GM23248 (cell line): Measurements from ENCODE around the gene SLC25A20. TPM values are rescaled to one million over a fixed set of nuclear protein-coding genes. Genes with fewer than 3 reads are reported as not detected.

Experiments used
- DNase-seq: peaks from one replicate; pipeline ENCODE4 v3.0.0-alpha.2; 2015
- H2AFZ ChIP-seq: fragments of 200-600 bp; sonication (generic); 2 replicates; pipeline ENCODE4 v1.6.1; 2016; ENCODE audit warnings: antibody characterized with exemption
- H3F3A ChIP-seq: fragments of 200-600 bp; sonication (generic); 2 replicates; pipeline ENCODE4 v1.6.1; 2016; ENCODE audit warnings: mild to moderate bottlenecking, antibody characterized with exemption, mixed run types; ENCODE audit not compliant: insufficient read depth
- H3K27ac ChIP-seq: fragments of 200-600 bp; sonication (generic); 2 replicates; pipeline ENCODE4 v1.5.1; 2016; ENCODE audit warnings: mild to moderate bottlenecking
- H3K27me3 ChIP-seq: fragments of 200-600 bp; sonication (generic); replicated peaks from 2 replicates; pipeline ENCODE4 v1.6.1; 2016; ENCODE audit warnings: mild to moderate bottlenecking; ENCODE audit not compliant: insufficient read depth
- H3K36me3 ChIP-seq: fragments of 200-600 bp; sonication (generic); 2 replicates; pipeline ENCODE4 v1.6.1; 2016; ENCODE audit warnings: low read depth, mild to moderate bottlenecking
- H3K4me1 ChIP-seq: fragments of 200-600 bp; sonication (generic); 2 replicates; pipeline ENCODE4 v1.6.1; 2016; ENCODE audit warnings: mild to moderate bottlenecking; ENCODE audit not compliant: insufficient read depth
- H3K4me2 ChIP-seq: fragments of 200-600 bp; sonication (generic); one replicate; pipeline ENCODE4 v1.6.1; 2016; ENCODE audit warnings: mild to moderate bottlenecking; ENCODE audit not compliant: unreplicated experiment
- H3K4me3 ChIP-seq: fragments of 200-600 bp; sonication (generic); 2 replicates; pipeline ENCODE4 v1.5.1; 2016; ENCODE audit warnings: mild to moderate bottlenecking
- H3K79me2 ChIP-seq: fragments of 200-600 bp; sonication (generic); 2 replicates; pipeline ENCODE4 v1.6.1; 2016; ENCODE audit warnings: mild to moderate bottlenecking; ENCODE audit not compliant: insufficient read depth
- H3K9ac ChIP-seq: fragments of 200-600 bp; sonication (generic); 2 replicates; pipeline ENCODE4 v1.6.1; 2016; ENCODE audit warnings: mild to moderate bottlenecking
- H3K9me2 ChIP-seq: fragments of 200-600 bp; sonication (generic); 2 replicates; pipeline ENCODE4 v1.6.1; 2016; ENCODE audit warnings: mixed run types, mild to moderate bottlenecking, moderate library complexity; ENCODE audit not compliant: insufficient read depth
- H3K9me3 ChIP-seq: fragments of 200-600 bp; sonication (generic); one replicate; pipeline ENCODE4 v1.6.1; 2017; ENCODE audit warnings: low read depth
- H4K20me1 ChIP-seq: fragments of 200-600 bp; sonication (generic); 2 replicates; pipeline ENCODE4 v1.6.0; 2016; ENCODE audit not compliant: insufficient read depth
- EZH2 ChIP-seq: fragments of 200-600 bp; sonication (generic); IDR thresholded peaks from 2 replicates; pipeline ENCODE4 v1.6.1; 2018; ENCODE audit warnings: antibody characterized with exemption, mild to moderate bottlenecking; ENCODE audit not compliant: insufficient read depth, poor library complexity, severe bottlenecking
- EZH2phosphoT487 ChIP-seq: fragments of 200-600 bp; sonication (generic); IDR thresholded peaks from 2 replicates; pipeline ENCODE4 v1.6.1; 2018; ENCODE audit warnings: antibody characterized with exemption, moderate library complexity, mild to moderate bottlenecking, low read depth; ENCODE audit not compliant: insufficient read depth
- WGBS, 2 experiments: methylation state at CpG; one replicate each; pipeline ENCODE4 v1.1.6; 2015 to 2017; ENCODE audit warnings: low lambda C conversion rate in 2 of 2, low coverage in 1 of 2; ENCODE audit errors: missing lambda C conversion rate in 2 of 2; 5-methylcytosine and 5-hydroxymethylcytosine counted together
- in situ Hi-C: fragments of 300-500 bp; cut with MboI; formaldehyde crosslinking; loops from 2 replicates; pipeline ENCODE4 v1.15.0; 2020
- polyA plus RNA-seq: library from polyadenylated mRNA; unstranded; fragments of >200 nt; fragmentation: Nextera tagmentation; extraction: Ambion mirVana; gene quantifications from 2 replicates; pipeline ENCODE4 v1.2.1, GENCODE V29; 2016
- total RNA-seq: library from RNA; depleted of rRNA; stranded (reverse); fragments of >200 nt; shearing (Covaris generic); gene quantifications from 2 replicates; pipeline ENCODE4 v1.2.3, GENCODE V29; 2014; rRNA removed

Gene SLC25A20
- total RNA-seq = 22.0 and 26.2 TPM in 2 replicates
- 20.3 and 21.0 TPM in 2 replicates for polyA plus RNA-seq

- Histone ChIP-seq H3K79me2 (peaks cover 20% of the 10 kb centered on the region), H4K20me1 (no peaks in the 10 kb centered on the region), H3K4me2 (peak within 1 kb of the TSS; percentile 77), H3K9ac (peak within 1 kb of the TSS; percentile 74), H3K4me3 (peak within 1 kb of the TSS; percentile 98), H3K27me3 (no peaks in the 10 kb centered on the region), H3K9me2 (no peaks in the 10 kb centered on the region), H3K36me3 (no peaks in the 10 kb centered on the region), H3K4me1 (peaks cover 9% of the 10 kb centered on the region), H3K27ac (peak within 1 kb of the TSS; percentile 23; the same call in 1 of the 2 replicates), H2AFZ (peak within 1 kb of the TSS; percentile 98), H3K9me3 (no peaks in the 10 kb centered on the region), H3F3A (peaks cover 6% of the 10 kb centered on the region; the same call in 1 of the 2 replicates)
- peak; percentile 94 for DNase-seq
- TF ChIP-seq EZH2 (no peak), EZH2phosphoT487 (no peak)
- in situ Hi-C loops = no loop called here
- 2 to 3% methylated on average over 49 to 54 of the region's 54 CpGs for WGBS, 2 experiments
Observed at GRCh38 chr3:48898383-48899234, at the start of gene SLC25A20. TSS of gene SLC25A20 (minus strand) at chr3:48898882. CDS start at chr3:48898794, 88 bp downstream.

GRCh38 chr3:48945891-48946549 lies 47.3 kb upstream of the SLC25A20 start:
- Histone ChIP-seq H4K20me1 (peaks cover 7% of the 10 kb centered on the region; the same call in 1 of the 2 replicates), H3K79me2 (peaks cover 98% of the 10 kb centered on the region), H3K9me3 (no peaks in the 10 kb centered on the region), H3K27me3 (no peaks in the 10 kb centered on the region), H3K4me2 (no peak overlapping the region), H2AFZ (no peak overlapping the region), H3K27ac (no peak overlapping the region), H3K4me1 (0 out of 2 replicates have a peak, but pooled peaks cover 10% of the 10 kb centered on the region), H3F3A (0 out of 2 replicates have a peak, but pooled peaks cover 11% of the 10 kb centered on the region), H3K9ac (no peak overlapping the region), H3K36me3 (no peaks in the 10 kb centered on the region), H3K9me2 (no peaks in the 10 kb centered on the region), H3K4me3 (no peak overlapping the region)
- 76 to 86% methylated on average over 4 of the region's 4 CpGs for WGBS, 2 experiments
- in situ Hi-C loops = no loop called here
- no peak for TF ChIP-seq EZH2phosphoT487
- TF ChIP-seq EZH2 = no peak
- no peak for DNase-seq

- DNase-seq = no peak
- peaks cover 7% of the 10 kb centered on the region; the same call in 1 of the 2 replicates for H4K20me1 ChIP-seq
- H3K9me3 ChIP-seq = no peaks in the 10 kb centered on the region
- H3K36me3 ChIP-seq = no peaks in the 10 kb centered on the region
- no peaks in the 10 kb centered on the region for H3K9me2 ChIP-seq
- in situ Hi-C loops = no loop called here
- 0 out of 2 replicates have a peak, but pooled peaks cover 11% of the 10 kb centered on the region for H3F3A ChIP-seq
- 0 out of 2 replicates have a peak, but pooled peaks cover 10% of the 10 kb centered on the region for H3K4me1 ChIP-seq
- TF ChIP-seq EZH2 (no peak), EZH2phosphoT487 (no peak)
- no peak overlapping the region for H3K9ac ChIP-seq
- no peaks in the 10 kb centered on the region for H3K27me3 ChIP-seq
- WGBS, 2 experiments = 99 to 100% methylated on average over 2 of the region's 2 CpGs
- no peak overlapping the region for H3K27ac ChIP-seq
- no peak overlapping the region for H3K4me3 ChIP-seq
- no peak overlapping the region for H3K4me2 ChIP-seq
- peaks cover 96% of the 10 kb centered on the region for H3K79me2 ChIP-seq
- H2AFZ ChIP-seq = no peak overlapping the region
Observed at GRCh38 chr3:48945432-48945831, 46.8 kb upstream of the SLC25A20 start.

GRCh38 chr3:48938689-48939088 lies 40.0 kb upstream of the SLC25A20 start:
- no peaks in the 10 kb centered on the region for H3K27me3 ChIP-seq
- no peak overlapping the region for H3K4me2 ChIP-seq
- H3F3A ChIP-seq = no peaks in the 10 kb centered on the region
- H3K4me1 ChIP-seq = no peaks in the 10 kb centered on the region
- in situ Hi-C loops = no loop called here
- 98 to 99% methylated on average over 3 of the region's 3 CpGs for WGBS, 2 experiments
- 0 out of 2 replicates have a peak, but pooled peaks cover 5% of the 10 kb centered on the region for H4K20me1 ChIP-seq
- H2AFZ ChIP-seq = no peak overlapping the region
- H3K9me2 ChIP-seq = no peaks in the 10 kb centered on the region
- TF ChIP-seq EZH2phosphoT487 = no peak
- TF ChIP-seq EZH2 = no peak
- no peak for DNase-seq
- H3K9me3 ChIP-seq = no peaks in the 10 kb centered on the region
- peaks cover 96% of the 10 kb centered on the region for H3K79me2 ChIP-seq
- no peak overlapping the region for H3K27ac ChIP-seq
- H3K4me3 ChIP-seq = no peak overlapping the region
- peaks cover 12% of the 10 kb centered on the region for H3K36me3 ChIP-seq
- H3K9ac ChIP-seq = no peak overlapping the region
